Measurements from ENCODE around the gene NRIP1.

The NRIP1 gene

GRCh38 chr21:15090390-15090789, 25.6 kb upstream of the NRIP1 start:
- no peak overlapping the region for H3K4me3 ChIP-seq (ENCODE audit: low read depth, low read length)
- TF ChIP-seq CTCF (IDR thresholded peaks at IDR 0.05; ENCODE audit: low read depth, low read length, missing control alignments), result no peak
- in situ Hi-C loops (cut with HindIII; ENCODE audit: low sequenced_read_pairs), result no loop called here
- no peak for DNase-seq (ENCODE audit: low read depth)

- in situ Hi-C loops (cut with HindIII; ENCODE audit: low sequenced_read_pairs), result no loop called here
- H3K4me3 ChIP-seq (ENCODE audit: low read depth, low read length), result no peak overlapping the region
- no peak for TF ChIP-seq CTCF (IDR thresholded peaks at IDR 0.05; ENCODE audit: low read depth, low read length, missing control alignments)
- no peak for DNase-seq (ENCODE audit: low read depth)
These were observed 23.7 kb upstream of the NRIP1 start for GRCh38 chr21:15088488-15088887.

GRCh38 chr21:15084668-15085067, 19.9 kb upstream of the NRIP1 start:
- in situ Hi-C loops (cut with HindIII; ENCODE audit: low sequenced_read_pairs), result no loop called here
- TF ChIP-seq CTCF (IDR thresholded peaks at IDR 0.05; ENCODE audit: low read depth, low read length, missing control alignments), result no peak
- DNase-seq (ENCODE audit: low read depth), result no peak
- no peak overlapping the region for H3K4me3 ChIP-seq (ENCODE audit: low read depth, low read length)

- H3K4me3 ChIP-seq (ENCODE audit: low read depth, low read length), result no peak overlapping the region
- in situ Hi-C loops (cut with HindIII; ENCODE audit: low sequenced_read_pairs), result no loop called here
- DNase-seq (ENCODE audit: low read depth), result no peak
- TF ChIP-seq CTCF (IDR thresholded peaks at IDR 0.05; ENCODE audit: low read depth, low read length, missing control alignments), result no peak
These were observed 15.7 kb upstream of the NRIP1 start for GRCh38 chr21:15080526-15080925.

- no peak for TF ChIP-seq CTCF (IDR thresholded peaks at IDR 0.05; ENCODE audit: low read depth, low read length, missing control alignments)
- in situ Hi-C loops (cut with HindIII; ENCODE audit: low sequenced_read_pairs), result no loop called here
- no peak overlapping the region for H3K4me3 ChIP-seq (ENCODE audit: low read depth, low read length)
- DNase-seq (ENCODE audit: low read depth), result no peak
These were observed 14.5 kb upstream of the NRIP1 start for GRCh38 chr21:15079269-15079668.

GRCh38 chr21:15078180-15078579, 13.4 kb upstream of the NRIP1 start:
- no peak for TF ChIP-seq CTCF (IDR thresholded peaks at IDR 0.05; ENCODE audit: low read depth, low read length, missing control alignments)
- DNase-seq (ENCODE audit: low read depth), result no peak
- in situ Hi-C loops (cut with HindIII; ENCODE audit: low sequenced_read_pairs), result no loop called here
- H3K4me3 ChIP-seq (ENCODE audit: low read depth, low read length), result no peak overlapping the region

Measured in astrocyte of the cerebellum (primary cell).